ENCODE measurements around the gene CDK5RAP1. TPM values are rescaled to one million over a fixed set of nuclear protein-coding genes. Genes with fewer than 3 reads are reported as not detected.

The CDK5RAP1 gene
- total and polyA plus RNA-seq, 2 of the 4 experiments (the other 2 are of a cell fraction), result 23.9 to 28.1 TPM

- Histone ChIP-seq H3K9me1 (ENCODE audit: insufficient read depth, low read length) (peaks cover 11% of the 10 kb centered on the region), H4K20me1 (ENCODE audit: insufficient read depth, low read length) (peaks cover 14% of the 10 kb centered on the region), H3K27me3 (ENCODE audit: control insufficient read depth, insufficient read depth, low read length) (no peaks in the 10 kb centered on the region), H3K23ac (ENCODE audit: low read depth, low read length) (no peak overlapping the region), H3K4ac (ENCODE audit: low read depth, low read length) (no peak overlapping the region), H2AK9ac (replicated peaks; ENCODE audit: low read depth, low read length, poor library complexity) (no peak overlapping the region), H4K8ac (ENCODE audit: low read depth in 2 of 2, low read length in 2 of 2) (no peak overlapping the region), H2BK20ac (ENCODE audit: low read depth, low read length) (no peak overlapping the region), H4K5ac (ENCODE audit: low read depth, low read length) (no peak overlapping the region), H3K79me1 (ENCODE audit: low read depth in 1 of 2, low read length in 2 of 2) (peaks cover 0 to 4% of the 10 kb centered on the region in 2 experiments; a peak in 1 of 4 replicates), H2BK120ac (ENCODE audit: low read depth, low read length) (no peak overlapping the region), H3K14ac (replicated peaks; ENCODE audit: low read depth, low read length) (no peak overlapping the region), H3K27ac (ENCODE audit: insufficient read depth, low read length) (no peak overlapping the region), H3K4me1 (ENCODE audit: control insufficient read depth, insufficient read depth, low read length) (peaks cover 7% of the 10 kb centered on the region), H3K4me3 (ENCODE audit: insufficient read depth, low read depth, low read length) (no peak overlapping the region), H3K56ac (ENCODE audit: extremely low read depth, insufficient read depth, low read length) (no peak overlapping the region), H4K91ac (ENCODE audit: insufficient read depth, low read depth, low read length) (no peak overlapping the region), H2BK15ac (ENCODE audit: low read depth, low read length) (no peak overlapping the region), H2AK5ac (ENCODE audit: low read depth, low read length) (no peak overlapping the region), H3K9ac (ENCODE audit: low read depth, low read length) (no peak overlapping the region), H2AFZ (replicated peaks; ENCODE audit: low read length, poor library complexity) (no peak overlapping the region), H2BK5ac (ENCODE audit: low read depth, low read length, poor library complexity, severe bottlenecking) (peak overlapping the region; percentile 88), H3K4me2 (ENCODE audit: low read depth, low read length) (no peak overlapping the region), H3K9me3 (ENCODE audit: control insufficient read depth, insufficient read depth, low read length) (no peaks in the 10 kb centered on the region), H3K18ac (ENCODE audit: low read depth, low read length) (no peak overlapping the region), H3K36me3 (ENCODE audit: control insufficient read depth, insufficient read depth, low read length) (peaks cover 21% of the 10 kb centered on the region)
- TF ChIP-seq POLR2A (IDR thresholded peaks at IDR 0.05; ENCODE audit: low read depth, low read length) (no peak), MAFK (IDR thresholded peaks at IDR 0.05; ENCODE audit: low read depth, low read length) (no peak), CHD1 (IDR thresholded peaks at IDR 0.05; ENCODE audit: low read depth, low read length) (no peak), RCOR1 (IDR thresholded peaks at IDR 0.05; ENCODE audit: insufficient replicate concordance, low read length) (peak; percentile 61), SMC3 (IDR thresholded peaks at IDR 0.05; ENCODE audit: low read depth, low read length) (no peak), MAZ (IDR thresholded peaks at IDR 0.05; ENCODE audit: borderline replicate concordance, low read depth, low read length) (peak; percentile 78), RAD21 (IDR thresholded peaks at IDR 0.05; ENCODE audit: low read length) (no peak), CTCF (conservative IDR thresholded peaks at IDR 0.05; ENCODE audit: low read depth, low read length) (no peak), USF2 (IDR thresholded peaks at IDR 0.05; ENCODE audit: low read depth, low read length) (no peak), RFX5 (IDR thresholded peaks at IDR 0.05; ENCODE audit: low read depth, low read length) (no peak), NFE2L2 (IDR thresholded peaks at IDR 0.05; ENCODE audit: low read depth, low read length) (no peak), BHLHE40 (IDR thresholded peaks at IDR 0.05; ENCODE audit: low read depth, low read length) (peak; percentile 60), FOS (IDR thresholded peaks at IDR 0.05; ENCODE audit: low read depth, low read length) (peak; percentile 92)
- ChIA-PET CTCF (interaction anchor here (0.6 kb wide), 1 partner anchor 296 kb away, joined by 4 read pairs; no protein-coding TSS in a partner anchor), POLR2A (ENCODE audit: unreplicated experiment) (no interaction called here)
- ATAC-seq (ENCODE audit: low read depth) (peak; percentile 96), DNase-seq (peak; percentile 94)
- in situ Hi-C loops (cut with MboI; ENCODE audit: low sequenced_read_pairs), result no loop called here
- dilution Hi-C loops (cut with HindIII; ENCODE audit: low sequenced_read_pairs, unreplicated experiment), result no loop called here
- intact Hi-C loops (cut with micrococcal nuclease), result no loop called here
- WGBS, 2 experiments (ENCODE audit: extremely low coverage in 2 of 2, insufficient read length in 1 of 2), result no CpG with 5 or more reads among the region's 4 CpGs
- BruUV-seq (replicated peaks), result no TSS peak
These were observed 27.3 kb downstream of the CDK5RAP1 start for GRCh38 chr20:33373735-33374605.

All from IMR-90 (cell line).